Activated CD8-positive, alpha-beta T cell treated with anti-CD3 and anti-CD28 coated beads, Interleukin-2, amount 10 ng/mL, durations not matched to agents 7 days and 5 days (primary cell): ENCODE measurements around the gene ALDH9A1. TPM values are rescaled to one million over a fixed set of nuclear protein-coding genes. Genes with fewer than 3 reads are reported as not detected.
"Not testable (repeated sequence)": the region's sequence is repeated elsewhere in the genome, so short reads cannot be mapped to it uniquely, and the experiment has no call there.

ENCODE experiments used
- ATAC-seq: fragments of 150-1000 bp; cut with Tn5 transposase; one replicate; pipeline ENCODE4 v1.10.0; 2021; ENCODE audit warnings: moderate library complexity
- CTCF ChIA-PET: fragments of 350-600 bp; sonication (Branson Sonifier 250); formaldehyde crosslinking; loops from one replicate; lab custom pipeline; 2021; ENCODE audit warnings: antibody characterized with exemption; lab: Charles Lee
- POLR2A ChIA-PET: fragments of 350-600 bp; sonication (Branson Sonifier 250); formaldehyde crosslinking; loops from one replicate; lab custom pipeline; 2021; ENCODE audit warnings: antibody characterized with exemption; lab: Charles Lee
- DNase-seq: peaks from one replicate; pipeline ENCODE4 v3.0.0-alpha.2; 2020
- H3K27ac Mint-ChIP-seq: one replicate; pipeline ENCODE4 v1.8.0; 2021; ENCODE audit warnings: mild to moderate bottlenecking, mixed read lengths
- H3K27me3 Mint-ChIP-seq: one replicate; pipeline ENCODE4 v1.8.0; 2021; ENCODE audit warnings: low read depth, mixed read lengths
- H3K36me3 Mint-ChIP-seq: one replicate; pipeline ENCODE4 v1.8.0; 2021; ENCODE audit warnings: low read depth, mixed read lengths
- H3K4me1 Mint-ChIP-seq: one replicate; pipeline ENCODE4 v1.8.0; 2021; ENCODE audit warnings: low read depth, mixed read lengths
- H3K4me3 Mint-ChIP-seq: one replicate; pipeline ENCODE4 v1.8.0; 2021; ENCODE audit warnings: mild to moderate bottlenecking, mixed read lengths
- H3K9me3 Mint-ChIP-seq: one replicate; pipeline ENCODE4 v1.8.0; 2022; ENCODE audit warnings: mixed read lengths; ENCODE audit not compliant: insufficient read depth
- total RNA-seq, 2 experiments: library from RNA; stranded (reverse); gene quantifications; one replicate each; pipeline ENCODE4 v1.2.3, GENCODE V29; 2021

Gene ALDH9A1
- total RNA-seq, 2 experiments from 2014 or later, result 42.7 to 48.2 TPM

DNA sequence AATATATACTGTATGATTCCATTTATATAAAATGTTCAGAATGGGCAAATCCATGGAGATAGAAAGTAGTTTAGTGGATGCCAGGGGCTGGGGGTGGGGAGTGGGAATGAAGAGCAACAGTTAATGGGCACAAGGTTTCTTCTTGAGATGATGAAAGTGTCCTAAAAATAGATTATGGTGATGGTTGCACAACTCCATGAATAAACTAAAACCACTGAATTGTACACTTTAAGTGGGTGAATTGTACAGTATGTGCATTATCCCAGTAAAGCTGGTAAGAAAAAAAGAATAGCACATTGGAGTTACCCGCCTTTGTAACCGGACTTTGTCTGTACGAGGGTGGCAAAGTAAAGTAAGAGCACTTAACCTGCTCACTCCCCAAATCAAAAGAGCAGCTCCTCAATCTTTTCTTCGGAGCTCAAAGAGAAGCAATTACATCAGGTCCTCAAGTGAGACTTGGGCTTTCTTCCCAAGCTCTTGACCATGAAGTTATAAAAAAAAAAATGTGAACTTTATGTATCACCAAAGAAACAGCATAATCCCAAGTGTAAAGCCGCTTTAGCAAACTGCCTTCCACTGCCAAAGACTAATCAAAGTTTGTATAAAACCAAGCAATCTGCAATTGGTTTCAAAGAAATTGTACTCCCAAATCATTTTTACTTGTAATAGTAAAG lies 32.1 kb downstream of the ALDH9A1 start:
- DNase-seq, result no peak
- peaks cover 75% of the 10 kb centered on the region for H3K36me3 Mint-ChIP-seq
- no peak overlapping the region for H3K4me3 Mint-ChIP-seq
- no peak for ATAC-seq
- no peaks in the 10 kb centered on the region for H3K9me3 Mint-ChIP-seq
- H3K27ac Mint-ChIP-seq, result no peak overlapping the region
- CTCF ChIA-PET, result interaction anchor here (1.1 to 1.6 kb wide), 3 partner anchors 8 to 64 kb away, joined by 4 to 6 read pairs (median 5); no protein-coding TSS in a partner anchor
- POLR2A ChIA-PET, result no interaction called here
- peaks cover 15% of the 10 kb centered on the region for H3K4me1 Mint-ChIP-seq
- no peaks in the 10 kb centered on the region for H3K27me3 Mint-ChIP-seq

DNA sequence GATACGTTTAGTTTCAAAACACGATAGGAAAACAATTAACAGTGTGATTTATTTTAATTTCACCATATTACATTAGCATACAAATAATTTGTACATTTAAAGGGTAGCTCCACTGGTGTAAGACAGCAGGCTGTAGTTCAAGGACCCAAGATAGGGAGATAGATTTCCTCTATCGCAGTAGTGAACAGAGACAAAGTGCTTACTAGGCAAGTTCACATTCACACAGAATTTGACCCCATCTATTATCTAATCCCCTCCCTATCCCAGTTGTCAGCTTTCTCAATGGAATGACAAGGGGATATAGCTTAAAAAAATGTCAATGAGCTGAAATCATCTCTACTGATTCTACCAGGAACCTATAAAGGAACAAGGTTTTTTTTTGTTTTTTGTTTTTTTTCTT lies 36.2 kb downstream of the ALDH9A1 start:
- H3K27me3 Mint-ChIP-seq, result no peaks in the 10 kb centered on the region
- H3K4me1 Mint-ChIP-seq, result peaks cover 15% of the 10 kb centered on the region
- CTCF ChIA-PET, result no interaction called here
- H3K4me3 Mint-ChIP-seq, result no peak overlapping the region
- POLR2A ChIA-PET, result no interaction called here
- DNase-seq (no peak), ATAC-seq (no peak)
- no peak overlapping the region for H3K27ac Mint-ChIP-seq
- peaks cover 57% of the 10 kb centered on the region for H3K36me3 Mint-ChIP-seq
- no peaks in the 10 kb centered on the region for H3K9me3 Mint-ChIP-seq

DNA sequence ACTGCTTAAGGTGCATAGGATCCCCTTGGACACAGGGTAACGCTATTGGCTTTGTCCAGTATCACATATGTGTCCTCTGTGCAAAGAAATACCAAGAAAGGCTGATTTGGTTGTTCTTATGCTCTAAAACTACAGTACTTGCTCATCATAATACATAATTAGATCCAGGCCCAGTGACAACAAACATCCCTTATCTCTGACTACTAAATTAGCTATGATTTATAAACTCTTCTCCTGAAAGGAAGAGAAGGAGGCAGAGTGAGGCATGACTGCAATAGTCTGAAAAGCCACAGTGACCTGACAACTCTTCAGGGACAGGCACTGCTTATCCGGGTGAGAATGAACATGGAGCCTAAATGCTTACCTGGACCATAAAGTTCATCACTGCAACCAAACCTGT lies 36.7 kb downstream of the ALDH9A1 start:
- POLR2A ChIA-PET, result no interaction called here
- no peak overlapping the region for H3K27ac Mint-ChIP-seq

DNA sequence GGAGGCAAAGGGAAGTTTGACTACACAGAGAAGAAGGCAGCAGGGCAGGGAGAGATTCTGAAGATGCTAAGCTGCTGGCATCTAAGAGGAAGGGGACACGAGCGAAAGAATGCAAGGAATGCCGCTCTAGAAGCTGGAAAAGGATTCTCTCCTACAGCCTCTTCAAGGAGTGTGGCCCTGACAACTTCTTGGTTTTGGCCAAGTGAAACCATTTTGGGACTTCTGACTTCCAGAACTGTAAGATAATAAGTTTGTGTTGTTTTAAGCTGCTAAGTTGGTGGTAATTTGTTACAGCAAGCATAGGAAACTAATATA lies 38.8 kb downstream of the ALDH9A1 start:
- ATAC-seq, result no peak
- Mint-ChIP-seq H3K4me3 (no peak overlapping the region), H3K9me3 (no peaks in the 10 kb centered on the region), H3K36me3 (peaks cover 34% of the 10 kb centered on the region), H3K4me1 (no peaks in the 10 kb centered on the region), H3K27me3 (no peaks in the 10 kb centered on the region), H3K27ac (no peak overlapping the region)
- CTCF ChIA-PET, result no interaction called here
- POLR2A ChIA-PET, result no interaction called here
- no peak for DNase-seq

More for the DNA sequence above, 36.7 kb downstream of the ALDH9A1 start:
- CTCF ChIA-PET, result no interaction called here
- peaks cover 52% of the 10 kb centered on the region for H3K36me3 Mint-ChIP-seq
- ATAC-seq (no peak), DNase-seq (no peak)
- H3K27me3 Mint-ChIP-seq, result no peaks in the 10 kb centered on the region
- H3K4me1 Mint-ChIP-seq, result peaks cover 15% of the 10 kb centered on the region
- no peak overlapping the region for H3K4me3 Mint-ChIP-seq
- no peaks in the 10 kb centered on the region for H3K9me3 Mint-ChIP-seq

DNA sequence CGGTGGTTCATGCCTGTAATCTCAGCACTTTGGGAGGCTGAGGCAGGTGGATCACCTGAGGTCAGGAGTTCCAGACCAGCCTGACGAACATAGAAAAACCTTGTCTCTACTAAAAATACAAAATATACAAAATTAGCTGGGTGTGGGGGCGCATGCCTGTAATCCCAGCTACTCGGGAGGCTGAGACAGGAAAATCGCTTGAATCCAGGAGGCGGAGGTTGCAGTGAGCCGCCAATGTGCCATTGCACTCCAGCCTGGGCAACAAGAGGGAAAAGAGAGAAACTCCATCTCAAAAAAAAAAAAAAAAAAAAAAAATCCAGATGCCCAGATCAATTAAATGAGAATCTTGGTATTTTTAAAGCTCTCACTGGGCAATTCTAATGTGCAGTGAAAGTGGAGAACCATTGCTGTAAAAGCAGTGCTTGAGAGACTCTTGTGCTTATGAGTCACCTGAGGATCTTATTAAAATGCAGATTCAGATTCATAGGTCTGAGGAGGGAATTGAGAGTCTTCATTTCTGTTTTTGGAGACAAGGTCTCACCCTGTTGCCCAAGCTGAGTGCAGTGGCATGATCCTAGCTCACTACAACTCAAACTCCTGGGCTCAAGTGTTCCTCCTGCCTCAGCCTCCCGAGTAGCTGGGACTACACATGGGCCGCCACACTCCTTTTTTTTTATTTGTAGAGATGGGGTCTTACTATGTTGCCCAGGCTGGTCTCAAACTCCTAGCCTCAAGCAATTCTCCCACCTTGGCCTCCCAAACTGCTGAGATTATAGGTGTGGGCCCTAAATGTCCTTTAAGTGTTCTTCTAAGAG lies 39.4 kb downstream of the ALDH9A1 start:
- ChIA-PET CTCF (interaction anchor here (1.2 to 1.8 kb wide), 2 partner anchors 8 to 13 kb away, joined by 6 to 8 read pairs; no protein-coding TSS in a partner anchor), POLR2A (interaction anchor here (0.6 kb wide), 1 partner anchor 507 kb away, joined by 3 read pairs; no protein-coding TSS in a partner anchor)
- H3K9me3 Mint-ChIP-seq, DNase-seq, H3K27ac Mint-ChIP-seq, H3K4me1 Mint-ChIP-seq, ATAC-seq, H3K27me3 Mint-ChIP-seq, H3K4me3 Mint-ChIP-seq: not testable (repeated sequence)
- H3K36me3 Mint-ChIP-seq, result peaks cover 29% of the 10 kb centered on the region

DNA sequence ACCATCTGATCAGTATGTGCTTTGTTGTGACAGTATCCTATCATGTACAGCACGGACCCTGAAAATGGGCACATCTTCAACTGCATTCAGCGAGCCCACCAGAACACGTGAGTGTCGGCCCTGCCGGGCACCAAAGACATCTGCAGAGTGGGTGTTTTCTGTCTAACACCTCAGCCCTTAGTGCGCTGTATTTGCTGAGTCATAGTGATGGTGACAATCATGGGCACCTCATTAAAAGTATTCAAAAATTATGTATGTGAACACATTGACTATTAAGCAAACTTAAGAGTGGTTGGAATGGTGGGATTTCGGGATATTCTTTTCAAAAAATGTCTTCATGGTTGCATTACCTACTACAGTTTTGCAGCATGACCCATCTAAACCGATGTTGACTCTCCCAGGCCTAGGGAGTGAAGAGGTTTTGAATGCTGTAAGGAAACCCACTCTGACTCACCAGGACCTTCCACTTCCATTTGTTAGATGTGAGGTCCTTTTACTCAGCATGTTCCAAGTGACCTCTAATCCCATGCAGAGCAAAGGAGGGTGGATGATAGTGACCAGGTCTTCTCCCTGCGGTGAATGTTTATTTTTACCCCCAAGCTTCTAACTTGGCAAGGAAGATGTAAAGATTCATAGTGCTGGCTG lies 47.3 kb downstream of the ALDH9A1 start:
- DNase-seq, result no peak
- POLR2A ChIA-PET, result no interaction called here
- Mint-ChIP-seq H3K36me3 (peaks cover 2% of the 10 kb centered on the region), H3K27me3 (no peaks in the 10 kb centered on the region), H3K9me3 (no peaks in the 10 kb centered on the region), H3K4me1 (peaks cover 8% of the 10 kb centered on the region), H3K4me3 (no peak overlapping the region), H3K27ac (no peak overlapping the region)
- CTCF ChIA-PET, result no interaction called here
- no peak for ATAC-seq

DNA sequence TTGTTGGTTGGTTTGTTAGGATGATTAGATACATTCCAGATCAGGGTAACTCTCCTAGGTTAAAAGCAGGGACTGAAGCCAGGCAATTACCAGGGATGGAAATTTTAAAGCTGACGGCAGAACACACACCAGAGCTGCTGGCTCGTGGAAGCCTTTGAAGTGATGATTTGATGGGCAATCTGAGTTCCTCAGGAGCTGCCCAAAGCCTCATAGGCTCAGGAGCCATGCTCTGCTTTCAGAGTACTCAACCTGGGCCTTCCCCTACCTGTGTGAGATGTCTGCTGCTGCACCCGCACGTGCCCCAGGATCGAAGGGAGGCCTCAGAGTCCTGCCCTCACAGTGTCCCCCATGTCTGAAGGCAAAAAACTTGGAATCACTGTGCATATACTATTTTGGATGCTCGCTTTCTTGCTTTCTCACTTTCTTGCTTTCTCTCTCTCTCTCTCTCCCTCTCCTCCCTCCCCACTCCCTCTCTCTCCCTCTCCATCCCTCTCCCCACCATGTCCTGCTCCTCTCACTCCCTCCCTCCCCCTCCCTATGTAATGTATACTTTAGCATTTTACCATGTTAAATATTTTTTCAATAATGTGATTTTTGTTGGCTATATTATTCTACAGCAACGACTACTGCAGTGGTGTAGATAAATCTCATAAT lies 49.3 kb downstream of the ALDH9A1 start:
- H3K27ac Mint-ChIP-seq, result no peak overlapping the region
- ChIA-PET CTCF (interaction anchor here (1.1 kb wide), 1 partner anchor 47 kb away, joined by 3 read pairs; no protein-coding TSS in a partner anchor), POLR2A (no interaction called here)
- no peaks in the 10 kb centered on the region for H3K27me3 Mint-ChIP-seq
- no peaks in the 10 kb centered on the region for H3K9me3 Mint-ChIP-seq
- peaks cover under 1% of the 10 kb centered on the region for H3K36me3 Mint-ChIP-seq
- no peak overlapping the region for H3K4me3 Mint-ChIP-seq
- peaks cover 13% of the 10 kb centered on the region for H3K4me1 Mint-ChIP-seq
- DNase-seq (no peak), ATAC-seq (no peak)

DNA sequence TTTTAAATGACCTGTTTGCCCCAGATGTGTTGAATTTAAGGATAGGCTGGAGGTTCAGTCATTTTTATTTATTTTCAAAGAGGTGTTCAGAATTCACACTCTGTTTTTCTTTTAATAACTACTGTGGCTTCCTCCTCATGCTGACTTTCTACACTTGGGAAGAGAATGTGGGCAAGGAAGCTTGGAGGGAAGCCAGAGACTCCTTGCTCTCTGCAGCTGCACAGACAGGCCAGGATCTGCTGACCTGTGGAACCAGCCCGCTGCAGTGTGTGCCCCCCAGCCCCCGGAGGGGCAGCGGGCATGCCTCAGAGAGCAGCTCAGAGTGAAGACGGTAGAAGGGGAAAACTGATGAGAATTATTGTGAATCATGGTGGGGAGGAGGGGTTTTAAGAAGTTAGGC lies 50.4 kb downstream of the ALDH9A1 start:
- H3K36me3 Mint-ChIP-seq, result no peaks in the 10 kb centered on the region
- CTCF ChIA-PET, result no interaction called here

DNA sequence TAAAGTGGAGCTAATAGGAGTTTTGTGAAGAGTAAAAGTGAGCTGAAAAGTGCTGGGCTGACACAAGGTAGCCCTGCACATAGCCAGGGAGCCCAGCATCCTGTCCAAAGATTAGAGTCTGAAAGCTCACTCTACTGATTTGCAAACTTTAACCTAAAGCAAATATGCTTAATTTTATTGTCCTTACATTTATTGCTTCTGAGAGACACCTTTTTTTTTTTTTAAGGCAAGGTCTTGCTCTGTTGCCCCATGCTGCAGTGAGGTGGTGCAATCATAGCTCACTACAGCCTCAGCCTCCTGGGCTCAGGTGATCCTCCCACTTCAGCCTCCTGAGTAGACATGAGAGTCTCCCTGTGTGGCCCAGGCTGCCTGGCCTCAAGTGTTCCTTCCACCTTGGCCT lies 50.8 kb downstream of the ALDH9A1 start:
- ChIA-PET POLR2A (interaction anchor here (0.6 kb wide), 1 partner anchor 211 kb away, joined by 3 read pairs; no protein-coding TSS in a partner anchor), CTCF (interaction anchor here (1.6 to 2.4 kb wide), 2 partner anchors 11 to 64 kb away, joined by 4 to 8 read pairs; no protein-coding TSS in a partner anchor)
- no peak overlapping the region for H3K27ac Mint-ChIP-seq
- no peak overlapping the region for H3K4me3 Mint-ChIP-seq
- ATAC-seq (no peak), DNase-seq (no peak)
- H3K36me3 Mint-ChIP-seq, result no peaks in the 10 kb centered on the region
- H3K9me3 Mint-ChIP-seq, result no peaks in the 10 kb centered on the region
- H3K4me1 Mint-ChIP-seq, result peaks cover 13% of the 10 kb centered on the region
- H3K27me3 Mint-ChIP-seq, result no peaks in the 10 kb centered on the region

More for the DNA sequence above, 50.4 kb downstream of the ALDH9A1 start:
- ATAC-seq, result no peak
- Mint-ChIP-seq H3K4me3 (no peak overlapping the region), H3K27me3 (no peaks in the 10 kb centered on the region), H3K4me1 (peaks cover 13% of the 10 kb centered on the region), H3K9me3 (no peaks in the 10 kb centered on the region), H3K27ac (no peak overlapping the region)
- DNase-seq, result no peak
- POLR2A ChIA-PET, result no interaction called here

DNA sequence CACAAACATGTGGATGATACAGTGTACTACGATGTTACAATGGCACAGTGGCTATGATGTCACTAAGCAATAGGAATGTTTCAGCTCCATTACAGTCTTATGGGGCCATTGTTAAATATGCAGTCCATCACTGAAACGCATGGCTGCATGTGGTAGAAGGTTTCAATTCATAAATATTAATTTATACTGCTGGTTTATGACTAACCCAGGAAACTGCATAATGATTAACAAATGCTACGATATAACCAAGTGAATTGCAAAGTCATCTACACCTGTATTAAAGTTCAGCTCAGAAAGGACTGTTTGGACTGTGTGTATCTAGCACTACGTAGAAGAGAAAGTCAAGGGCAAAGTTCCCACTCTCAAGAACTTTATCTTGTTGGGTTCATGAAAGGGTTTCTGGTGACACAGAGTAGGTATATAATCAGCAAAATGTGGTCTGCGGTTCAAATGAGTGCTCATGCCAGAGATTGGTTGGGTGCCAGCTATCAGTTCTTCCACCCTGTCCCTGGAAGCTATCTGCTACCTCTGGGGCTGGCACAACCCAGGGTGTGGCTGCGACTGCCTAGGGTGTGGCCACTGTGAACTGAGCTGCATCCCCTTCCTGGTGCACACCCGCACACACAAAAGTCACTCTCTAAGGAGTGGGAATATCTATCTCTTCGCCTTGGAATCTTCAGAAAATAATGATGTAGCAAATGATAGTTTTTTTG lies 52.6 kb downstream of the ALDH9A1 start:
- H3K27ac Mint-ChIP-seq, result no peak overlapping the region
- no peaks in the 10 kb centered on the region for H3K27me3 Mint-ChIP-seq
- no peak overlapping the region for H3K4me3 Mint-ChIP-seq
- ATAC-seq, result no peak
- ChIA-PET CTCF (interaction anchor here (1.3 to 2.4 kb wide), 3 partner anchors 13 to 66 kb away, joined by 4 to 8 read pairs (median 4); no protein-coding TSS in a partner anchor), POLR2A (no interaction called here)
- no peaks in the 10 kb centered on the region for H3K9me3 Mint-ChIP-seq
- no peaks in the 10 kb centered on the region for H3K36me3 Mint-ChIP-seq
- DNase-seq, result no peak
- peaks cover 14% of the 10 kb centered on the region for H3K4me1 Mint-ChIP-seq
